Activated CD8-positive, alpha-beta T cell treated with anti-CD3 and anti-CD28 coated beads for 36 hours (primary cell): ENCODE measurements around the gene PREX1. TPM values are rescaled to one million over a fixed set of nuclear protein-coding genes. Genes with fewer than 3 reads are reported as not detected.

ENCODE experiments used
- ATAC-seq: fragments of 200-7000 bp; cut with Tn5 transposase; one replicate; pipeline ENCODE4 v1.10.0; 2021; ENCODE audit warnings: mild to moderate bottlenecking, moderate library complexity
- CTCF ChIA-PET: fragments of 350-600 bp; sonication (Branson Sonifier 250); formaldehyde crosslinking; loops from one replicate; lab custom pipeline; 2021; ENCODE audit warnings: antibody characterized with exemption; lab: Charles Lee
- POLR2A ChIA-PET: fragments of 350-600 bp; sonication (Branson Sonifier 250); formaldehyde crosslinking; loops from one replicate; lab custom pipeline; 2021; ENCODE audit warnings: antibody characterized with exemption; lab: Charles Lee
- DNase-seq: peaks from one replicate; pipeline ENCODE4 v3.0.0-alpha.2; 2020
- H3K27ac Mint-ChIP-seq: one replicate; pipeline ENCODE4 v1.8.0; 2021; ENCODE audit warnings: mild to moderate bottlenecking, mixed read lengths
- H3K27me3 Mint-ChIP-seq: one replicate; pipeline ENCODE4 v1.8.0; 2021; ENCODE audit warnings: mixed read lengths
- H3K36me3 Mint-ChIP-seq: one replicate; pipeline ENCODE4 v1.8.0; 2021; ENCODE audit warnings: low read depth, mixed read lengths
- H3K4me1 Mint-ChIP-seq: one replicate; pipeline ENCODE4 v1.8.0; 2021; ENCODE audit warnings: low read depth, mixed read lengths
- H3K4me3 Mint-ChIP-seq: one replicate; pipeline ENCODE4 v1.8.0; 2021; ENCODE audit warnings: mild to moderate bottlenecking, moderate library complexity, mixed read lengths
- H3K9me3 Mint-ChIP-seq: one replicate; pipeline ENCODE4 v1.8.0; 2021; ENCODE audit warnings: mixed read lengths
- CTCF ChIP-seq: fragments of 200-600 bp; IDR thresholded peaks from one replicate; pipeline ENCODE4 v1.8.0; 2022; ENCODE audit warnings: antibody characterized with exemption, mild to moderate bottlenecking
- intact Hi-C: fragments of 100-400 bp; cut with micrococcal nuclease; formaldehyde crosslinking; loops from one replicate; pipeline ENCODE4 v1.10.0; 2022
- total RNA-seq, 2 experiments: library from RNA; stranded (reverse); gene quantifications; one replicate each; pipeline ENCODE4 v1.2.3, GENCODE V29; 2021

The PREX1 gene
- total RNA-seq, 2 experiments from 2014 or later: 79.7 to 80.5 TPM

- H3K27ac Mint-ChIP-seq: peak overlapping the region; percentile 59
- CTCF ChIA-PET: no interaction called here
- H3K36me3 Mint-ChIP-seq: peaks cover 77% of the 10 kb centered on the region
- no peak for DNase-seq
- POLR2A ChIA-PET: interaction anchor here (0.8 to 1.5 kb wide), 3 partner anchors 12 to 75 kb away, joined by 3 read pairs; partner anchors contain the start of gene PREX1
- intact Hi-C loops: no loop called here
- H3K9me3 Mint-ChIP-seq: peaks cover 15% of the 10 kb centered on the region
- peaks cover 85% of the 10 kb centered on the region for H3K4me1 Mint-ChIP-seq
- no peak for TF ChIP-seq CTCF
- no peak overlapping the region for H3K4me3 Mint-ChIP-seq
- H3K27me3 Mint-ChIP-seq: no peaks in the 10 kb centered on the region
- ATAC-seq: no peak
Observed at GRCh38 chr20:48752963-48753362, 74.8 kb downstream of the PREX1 start.

GRCh38 chr20:48751871-48752270 is 75.9 kb downstream of the PREX1 start:
- H3K4me3 Mint-ChIP-seq: peak overlapping the region; percentile 31
- CTCF ChIA-PET: interaction anchor here (1.1 to 1.6 kb wide), 3 partner anchors 13 to 153 kb away, joined by 3 to 9 read pairs (median 8); no protein-coding TSS in a partner anchor
- DNase-seq (no peak), ATAC-seq (no peak)
- H3K27me3 Mint-ChIP-seq: no peaks in the 10 kb centered on the region
- H3K4me1 Mint-ChIP-seq: peaks cover 77% of the 10 kb centered on the region
- peaks cover 67% of the 10 kb centered on the region for H3K36me3 Mint-ChIP-seq
- H3K27ac Mint-ChIP-seq: peak overlapping the region; percentile 89
- POLR2A ChIA-PET: interaction anchor here (1.0 to 2.0 kb wide), 2 partner anchors 12 to 26 kb away, joined by 3 to 10 read pairs; no protein-coding TSS in a partner anchor
- H3K9me3 Mint-ChIP-seq: peaks cover 11% of the 10 kb centered on the region
- TF ChIP-seq CTCF: no peak
- intact Hi-C loops: no loop called here

GRCh38 chr20:48750941-48751635 is 76.7 kb downstream of the PREX1 start:
- ChIA-PET POLR2A (interaction anchor here (0.8 to 2.0 kb wide), 4 partner anchors 11 to 149 kb away, joined by 3 to 10 read pairs (median 4); no protein-coding TSS in a partner anchor), CTCF (interaction anchor here (0.9 to 1.6 kb wide), 3 partner anchors 13 to 94 kb away, joined by 3 to 9 read pairs (median 8); no protein-coding TSS in a partner anchor)
- Mint-ChIP-seq H3K4me1 (peaks cover 73% of the 10 kb centered on the region), H3K4me3 (peak overlapping the region; percentile 31), H3K36me3 (peaks cover 61% of the 10 kb centered on the region), H3K27ac (peak overlapping the region; percentile 89), H3K27me3 (no peaks in the 10 kb centered on the region), H3K9me3 (peaks cover 7% of the 10 kb centered on the region)
- DNase-seq: peak; percentile 57
- TF ChIP-seq CTCF: no peak
- peak; percentile 69 for ATAC-seq
- intact Hi-C loops: no loop called here

- Mint-ChIP-seq H3K4me3 (no peak overlapping the region), H3K9me3 (peaks cover 3% of the 10 kb centered on the region), H3K27ac (peak overlapping the region; percentile 59), H3K27me3 (no peaks in the 10 kb centered on the region), H3K36me3 (peaks cover 53% of the 10 kb centered on the region), H3K4me1 (peaks cover 70% of the 10 kb centered on the region)
- ATAC-seq (no peak), DNase-seq (no peak)
- no peak for TF ChIP-seq CTCF
- ChIA-PET CTCF (interaction anchor here (0.9 to 1.6 kb wide), 3 partner anchors 12 to 93 kb away, joined by 3 to 9 read pairs (median 3); no protein-coding TSS in a partner anchor), POLR2A (interaction anchor here (0.6 to 2.0 kb wide), 4 partner anchors 11 to 60 kb away, joined by 3 to 10 read pairs (median 4); no protein-coding TSS in a partner anchor)
- intact Hi-C loops: no loop called here
Observed at GRCh38 chr20:48750376-48750775, 77.4 kb downstream of the PREX1 start.

GRCh38 chr20:48749437-48749836 is 78.4 kb downstream of the PREX1 start:
- Mint-ChIP-seq H3K9me3 (no peaks in the 10 kb centered on the region), H3K4me1 (peaks cover 68% of the 10 kb centered on the region), H3K27ac (peak overlapping the region; percentile 36), H3K27me3 (no peaks in the 10 kb centered on the region), H3K4me3 (no peak overlapping the region), H3K36me3 (peaks cover 44% of the 10 kb centered on the region)
- intact Hi-C loops: no loop called here
- no peak for ATAC-seq
- ChIA-PET POLR2A (interaction anchor here (0.6 to 2.0 kb wide), 4 partner anchors 9 to 59 kb away, joined by 3 to 4 read pairs (median 4); no protein-coding TSS in a partner anchor), CTCF (interaction anchor here (0.9 kb wide), 1 partner anchor 31 kb away, joined by 3 read pairs; no protein-coding TSS in a partner anchor)
- DNase-seq: no peak
- no peak for TF ChIP-seq CTCF
